HG03280 (cell line): ENCODE measurements around the gene TBPL1.

ENCODE experiments used
- ATAC-seq: cut with Tn5 transposase; IDR thresholded peaks from one replicate; pipeline ENCODE4 v1.9.1; 2021; ENCODE audit warnings: mild to moderate bottlenecking, moderate library complexity; ENCODE audit not compliant: unreplicated experiment

TBPL1 gene

DNA sequence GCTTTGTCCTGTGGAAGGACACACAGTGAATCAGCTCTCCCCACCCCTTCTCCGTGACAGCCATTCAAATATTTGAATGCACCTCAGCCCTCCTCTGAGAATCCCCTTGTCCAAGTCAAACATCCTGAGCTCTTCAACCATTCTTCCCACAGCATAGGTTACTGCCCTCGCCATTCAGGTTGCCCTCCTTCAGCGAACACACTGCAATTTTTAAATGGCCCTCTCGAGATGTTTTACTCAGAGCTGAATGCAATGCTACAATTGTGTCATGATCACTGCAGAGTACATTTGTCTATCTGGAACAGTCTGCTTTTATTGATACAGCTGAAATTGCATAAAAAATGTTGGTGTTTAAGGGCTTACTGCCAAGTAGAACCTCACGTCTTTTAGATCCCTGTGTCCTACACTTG lies 50.5 kb downstream of the TBPL1 start:
- ATAC-seq, result no peak

DNA sequence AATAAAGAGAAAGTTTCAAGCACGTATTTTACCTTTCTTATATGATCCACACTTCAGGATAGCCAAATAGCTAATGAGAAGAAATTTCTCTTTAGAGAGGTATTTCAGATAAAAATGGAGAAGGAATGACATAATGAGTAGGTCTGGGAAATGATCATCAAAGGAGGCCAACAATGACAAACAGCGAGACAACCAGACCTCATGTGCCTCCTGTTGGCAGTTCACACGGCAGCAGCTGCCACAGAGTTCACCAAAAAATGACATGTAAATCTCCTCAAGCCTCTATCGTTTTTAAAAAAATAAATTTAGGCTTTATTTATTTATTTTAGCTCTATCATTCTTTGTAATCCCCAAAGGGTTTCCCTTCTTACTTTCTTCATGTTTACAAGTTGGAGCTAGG lies 51.7 kb downstream of the TBPL1 start:
- ATAC-seq, result no peak

DNA sequence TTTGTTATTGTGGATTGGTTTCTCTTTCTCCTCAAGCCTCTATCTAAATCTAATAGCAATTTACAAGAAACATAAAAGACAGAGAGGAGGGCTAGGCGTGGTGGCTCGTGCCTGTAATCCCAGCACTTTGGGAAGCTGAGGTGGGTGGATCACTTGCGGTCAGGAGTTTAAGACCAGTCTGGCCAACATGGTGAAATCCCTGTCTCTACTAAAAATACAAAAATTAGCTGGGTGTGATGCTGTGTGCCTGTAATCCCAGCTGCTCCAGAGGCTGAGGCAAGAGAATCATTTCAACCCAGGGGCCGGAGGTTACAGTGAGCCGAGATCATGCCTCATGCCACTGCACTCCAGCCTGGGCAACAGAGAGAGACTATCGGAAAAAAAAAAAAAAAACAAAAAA lies 52.8 kb downstream of the TBPL1 start:
- ATAC-seq, result no peak

DNA sequence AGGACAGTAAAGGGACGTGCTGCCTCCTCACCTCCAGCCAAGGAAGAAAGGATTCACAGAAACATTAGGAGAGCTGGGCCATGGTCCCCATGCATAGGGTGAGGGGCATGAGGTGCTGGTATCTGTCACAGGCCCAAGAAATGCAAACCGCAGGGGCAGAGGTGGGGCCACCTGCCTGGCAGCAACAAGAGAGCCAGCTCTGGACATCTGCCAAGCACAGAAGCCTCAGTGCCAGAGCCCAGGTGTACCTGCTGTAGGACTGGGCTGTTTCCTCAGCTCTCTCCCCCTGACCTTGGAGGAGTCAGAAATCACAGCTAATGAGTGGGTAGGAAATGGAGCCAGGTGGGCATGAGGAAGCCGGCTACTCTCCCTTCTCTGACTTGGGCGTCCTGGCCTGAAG lies 54.1 kb downstream of the TBPL1 start:
- no peak for ATAC-seq

DNA sequence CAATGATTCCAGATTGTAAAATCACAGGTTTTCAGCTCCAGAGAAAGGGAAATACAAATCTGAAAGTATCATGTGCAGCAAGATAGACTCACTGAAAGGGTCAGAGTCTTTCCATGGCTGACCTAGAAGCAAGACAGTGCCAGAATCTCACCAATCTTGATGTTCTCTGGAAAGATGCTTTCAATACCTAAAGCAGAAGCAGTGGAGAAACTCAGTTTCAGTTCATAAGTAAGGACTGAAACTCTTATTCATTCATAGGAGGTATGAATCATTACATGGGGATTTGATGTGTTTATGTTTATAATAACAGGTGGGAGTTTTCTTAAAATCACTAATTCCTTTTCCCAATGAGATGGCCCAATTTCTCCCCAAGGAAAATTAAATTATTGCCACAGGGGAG lies 56.9 kb downstream of the TBPL1 start:
- ATAC-seq, result no peak

DNA sequence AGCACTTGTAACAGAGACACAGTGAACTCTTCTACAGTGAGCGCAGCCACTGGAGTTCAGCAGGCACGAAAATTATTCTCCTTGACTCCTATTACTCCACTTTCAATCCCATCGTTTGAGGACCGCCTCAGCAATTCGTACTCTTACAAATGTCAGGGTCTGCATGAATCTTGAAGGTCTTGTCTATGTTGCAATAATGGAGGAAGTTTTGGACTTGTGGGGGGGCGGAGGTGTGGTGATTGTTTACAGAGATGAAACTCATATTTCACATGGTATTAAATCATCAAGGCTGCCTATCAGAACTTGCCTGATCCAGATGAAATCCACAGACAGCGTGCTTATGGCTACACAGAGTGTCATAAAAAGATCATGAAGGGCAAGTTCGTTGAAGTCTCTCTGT lies 57.4 kb downstream of the TBPL1 start:
- ATAC-seq, result no peak

DNA sequence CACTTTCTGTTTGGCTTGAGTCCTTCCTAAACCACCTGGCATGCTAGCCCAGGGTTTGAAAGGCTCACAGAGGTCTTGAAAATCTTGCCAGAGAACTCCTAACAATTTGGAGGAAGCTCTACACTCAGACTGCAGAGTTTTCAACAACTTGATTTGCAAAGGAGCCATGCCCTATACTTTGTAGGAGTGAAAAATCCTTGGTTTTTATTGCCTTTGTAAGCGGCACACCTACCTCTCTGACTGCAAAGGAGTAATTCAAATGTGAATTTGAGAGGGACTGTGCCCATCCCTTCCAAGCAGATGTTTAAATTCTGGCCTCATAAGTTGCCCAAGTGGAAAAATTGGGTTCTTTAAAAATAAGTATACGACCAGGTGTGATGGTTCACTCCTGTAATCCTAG lies 58.0 kb downstream of the TBPL1 start:
- ATAC-seq, result no peak

DNA sequence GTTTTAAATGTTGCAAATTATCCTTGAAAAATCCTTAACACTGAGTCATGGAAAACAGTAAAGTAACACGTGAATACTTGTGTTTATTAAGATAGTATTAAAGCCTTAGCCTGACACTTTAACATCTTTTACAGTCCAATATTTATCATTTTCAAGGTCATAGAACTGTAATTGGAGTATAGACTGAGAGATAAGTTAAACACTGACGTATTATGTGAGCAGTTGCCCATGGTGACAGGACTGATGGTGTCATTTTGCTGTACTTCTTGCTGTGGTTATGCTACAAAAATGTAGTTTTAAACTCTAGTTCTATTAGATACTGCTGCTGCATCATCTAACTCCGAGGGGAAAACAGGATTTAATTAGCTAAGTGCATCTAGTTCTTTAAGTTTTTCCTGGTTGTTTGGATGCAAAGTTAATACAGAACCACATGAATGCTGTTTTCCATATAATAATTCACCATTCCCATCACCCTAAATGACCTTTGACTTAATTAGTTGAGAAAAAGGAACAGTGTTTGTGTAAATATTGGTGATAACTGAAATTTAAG lies 61.6 kb downstream of the TBPL1 start:
- no peak for ATAC-seq

DNA sequence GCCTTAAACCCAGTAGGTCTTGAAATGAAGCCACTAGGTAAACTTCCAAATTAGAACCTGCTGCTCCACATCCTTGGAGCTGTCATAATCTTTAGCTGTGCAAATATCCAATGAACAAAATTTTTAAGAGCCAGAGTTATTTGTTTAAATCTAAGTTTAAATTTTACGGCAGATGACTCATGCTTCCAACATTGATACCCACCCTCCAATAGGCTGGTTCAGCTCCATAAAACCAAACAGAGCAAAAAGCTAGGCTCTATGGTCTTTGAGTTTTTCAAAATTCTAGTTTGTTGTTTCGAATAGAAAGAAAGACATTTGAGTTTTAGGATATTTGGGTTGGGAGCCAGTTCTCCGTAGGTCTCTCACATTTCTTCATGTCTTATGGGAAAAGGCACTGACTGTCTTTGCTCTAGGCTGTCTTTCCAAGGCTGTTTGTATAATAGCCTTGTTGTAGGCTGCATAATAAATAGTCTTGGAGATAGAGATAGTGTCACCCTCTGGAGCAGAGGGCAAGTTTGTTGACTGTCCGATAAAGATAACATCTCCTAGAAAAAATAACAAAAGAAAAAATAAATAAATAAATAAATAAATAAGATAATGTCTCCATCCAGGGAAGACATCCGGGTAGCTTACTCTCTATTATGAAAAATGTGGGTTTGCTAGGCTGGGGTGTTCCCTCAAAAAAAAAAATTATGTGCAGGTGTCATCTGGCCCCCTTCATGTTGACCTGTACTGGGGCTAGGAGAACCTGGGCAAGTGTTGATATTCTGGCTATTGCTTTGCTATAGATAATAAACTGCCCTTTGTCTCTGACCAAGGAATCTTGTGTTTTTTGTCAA lies 62.9 kb downstream of the TBPL1 start:
- ATAC-seq, result no peak

DNA sequence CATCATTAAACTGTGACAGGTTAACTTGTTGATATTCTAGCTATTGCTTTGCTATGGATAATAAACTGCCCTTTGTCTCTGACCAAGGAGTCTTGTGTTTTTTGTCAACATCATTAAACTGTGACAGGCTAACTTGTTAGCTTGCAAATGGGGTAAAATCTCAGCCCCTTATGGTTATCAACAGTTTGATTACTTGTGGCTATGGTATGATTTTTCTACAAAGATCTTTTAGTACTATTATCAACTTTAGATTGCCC lies 63.5 kb downstream of the TBPL1 start:
- ATAC-seq, result no peak

DNA sequence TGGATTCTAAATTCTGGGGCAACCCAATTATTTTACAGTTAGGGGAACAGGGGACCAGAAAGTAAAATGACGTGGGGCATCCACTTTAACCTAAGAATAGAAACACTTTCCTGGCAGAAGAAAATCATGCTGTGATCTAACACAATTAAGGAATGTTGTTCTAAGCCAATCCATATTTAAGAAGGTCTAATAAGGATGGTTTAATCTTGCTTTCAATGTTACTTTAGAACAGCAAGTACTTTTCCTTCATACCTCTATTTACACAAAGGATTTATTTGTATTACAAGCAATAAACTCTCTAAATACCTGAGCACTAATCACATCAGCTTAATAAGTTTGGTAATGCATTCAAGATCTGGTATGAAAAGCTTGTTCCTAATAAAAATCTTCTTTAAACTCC lies 67.0 kb downstream of the TBPL1 start:
- ATAC-seq, result no peak

DNA sequence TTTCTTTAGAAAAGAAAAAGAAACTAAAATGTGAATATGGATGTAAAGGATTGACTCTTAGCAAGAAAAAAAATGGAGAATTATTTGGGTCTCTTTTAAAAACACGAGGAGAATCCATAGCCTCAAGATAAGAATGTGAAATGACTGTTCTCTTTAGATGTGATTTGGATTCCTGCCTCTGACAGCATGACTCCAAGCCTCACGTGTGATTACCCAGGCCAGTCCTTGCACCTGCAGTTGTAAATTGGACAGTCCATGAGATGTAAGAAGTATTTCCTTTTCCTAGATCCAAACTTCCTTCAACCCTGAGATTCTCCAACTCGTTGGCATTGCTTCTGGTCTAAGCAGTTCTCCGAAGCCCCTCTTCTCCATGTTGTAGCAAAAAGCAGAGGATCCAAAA lies 67.5 kb downstream of the TBPL1 start:
- ATAC-seq, result no peak

DNA sequence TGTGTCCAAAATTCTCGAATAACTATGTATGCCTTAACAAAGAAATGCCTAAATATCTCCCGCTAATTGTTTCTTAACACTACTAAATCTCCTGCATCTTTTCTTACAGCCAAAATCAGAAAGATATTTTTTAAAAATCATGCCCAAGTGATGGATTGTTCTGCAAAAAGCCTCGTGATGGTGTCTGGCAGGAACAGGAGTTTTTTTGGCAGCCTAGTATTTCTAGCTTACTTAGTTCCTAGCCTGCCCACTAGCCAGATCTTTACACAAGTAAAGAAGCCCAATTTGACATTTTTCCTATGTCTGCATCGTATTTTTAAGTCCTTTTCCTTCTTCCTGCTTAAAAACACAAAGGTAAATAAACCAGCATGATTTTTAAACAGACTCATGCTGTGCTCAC lies 67.9 kb downstream of the TBPL1 start:
- no peak for ATAC-seq

DNA sequence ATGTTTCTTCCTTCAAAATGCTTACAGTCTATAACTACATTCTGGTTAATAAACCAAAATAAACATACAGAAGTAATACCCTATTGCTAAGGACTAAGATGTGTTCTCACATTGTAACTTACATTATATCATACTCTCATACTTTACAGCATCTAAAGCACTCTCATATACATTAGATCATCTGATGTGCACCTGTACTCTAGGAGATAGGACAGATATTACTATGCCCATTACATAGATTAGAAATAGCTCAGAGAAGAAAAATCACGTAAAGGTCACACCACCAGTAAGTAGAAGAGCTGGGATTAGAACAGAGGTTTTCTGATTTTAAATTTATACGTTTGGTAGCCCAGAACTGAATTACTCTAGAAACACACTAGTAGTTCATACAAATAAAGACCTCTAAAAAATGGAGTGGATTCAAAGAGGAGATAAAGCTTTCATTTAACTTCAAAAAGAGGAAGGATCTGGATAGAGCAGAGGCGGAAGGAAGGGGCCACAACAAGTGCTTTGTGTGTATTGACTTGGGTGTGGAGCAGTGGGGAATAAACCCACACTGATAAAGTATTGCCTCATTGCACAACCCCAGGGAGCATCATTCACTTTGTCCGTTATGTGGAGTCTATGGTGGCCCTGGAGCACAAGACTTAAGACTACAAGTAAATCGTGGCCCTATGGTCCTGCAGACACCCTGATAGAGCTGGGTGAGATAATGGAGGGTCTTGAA lies 68.5 kb downstream of the TBPL1 start:
- ATAC-seq, result no peak

DNA sequence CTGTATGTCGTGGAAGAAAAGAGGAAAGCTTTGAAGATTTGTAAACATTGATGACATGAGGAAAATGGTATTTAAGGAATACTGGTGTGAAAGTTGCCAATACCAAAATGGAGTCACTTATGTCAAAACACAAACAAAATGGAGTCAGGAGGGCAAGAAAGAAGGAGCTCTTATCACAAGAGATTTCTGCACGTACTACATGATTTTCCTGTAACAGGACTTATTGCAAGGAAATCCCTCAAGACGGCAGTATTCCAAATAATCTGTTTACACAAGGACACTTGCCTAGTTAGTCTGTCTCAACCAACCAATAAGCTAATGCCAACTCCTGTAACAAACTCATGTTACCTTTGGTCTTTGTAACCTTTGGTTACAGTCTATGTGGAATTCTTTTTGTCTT lies 69.6 kb downstream of the TBPL1 start:
- no peak for ATAC-seq

DNA sequence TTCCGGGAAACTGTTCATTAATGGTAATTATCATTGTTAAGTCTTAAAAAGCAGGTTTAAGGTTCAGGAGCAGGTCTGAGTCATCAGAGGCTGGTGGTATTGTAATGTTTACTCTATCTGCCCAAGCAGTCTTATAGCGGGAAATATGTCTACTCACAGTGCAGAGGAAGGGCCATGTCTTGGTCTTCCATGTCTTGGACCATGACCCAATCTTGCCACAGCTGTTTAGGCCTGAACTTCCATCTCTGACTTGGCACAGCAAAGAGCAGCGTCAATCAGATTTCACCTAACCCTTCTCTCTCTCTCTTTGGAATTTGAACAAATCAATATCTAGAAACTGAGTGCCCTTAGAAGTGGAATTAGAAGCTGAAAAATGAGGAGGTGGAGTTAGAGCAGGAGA lies 73.6 kb downstream of the TBPL1 start:
- ATAC-seq, result no peak

DNA sequence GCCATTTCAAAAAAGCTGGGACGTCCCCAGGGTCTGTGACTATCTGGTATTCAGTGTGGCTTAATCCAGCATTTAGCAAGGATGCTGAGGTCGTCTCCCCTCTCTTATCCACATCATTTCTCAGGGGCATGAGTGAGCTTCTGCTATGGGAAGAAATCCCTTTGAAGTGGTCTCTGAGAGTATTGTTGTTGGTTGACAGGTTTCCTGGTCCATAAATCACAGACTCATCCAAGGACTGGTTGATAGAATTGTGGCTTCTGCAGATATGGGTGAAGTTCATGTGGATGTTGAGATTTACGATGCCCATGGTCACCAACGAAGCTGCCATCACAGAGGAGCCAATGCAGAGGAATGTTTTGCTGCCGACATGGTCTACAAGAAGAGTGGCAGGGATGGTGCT lies 75.4 kb downstream of the TBPL1 start:
- no peak for ATAC-seq

DNA sequence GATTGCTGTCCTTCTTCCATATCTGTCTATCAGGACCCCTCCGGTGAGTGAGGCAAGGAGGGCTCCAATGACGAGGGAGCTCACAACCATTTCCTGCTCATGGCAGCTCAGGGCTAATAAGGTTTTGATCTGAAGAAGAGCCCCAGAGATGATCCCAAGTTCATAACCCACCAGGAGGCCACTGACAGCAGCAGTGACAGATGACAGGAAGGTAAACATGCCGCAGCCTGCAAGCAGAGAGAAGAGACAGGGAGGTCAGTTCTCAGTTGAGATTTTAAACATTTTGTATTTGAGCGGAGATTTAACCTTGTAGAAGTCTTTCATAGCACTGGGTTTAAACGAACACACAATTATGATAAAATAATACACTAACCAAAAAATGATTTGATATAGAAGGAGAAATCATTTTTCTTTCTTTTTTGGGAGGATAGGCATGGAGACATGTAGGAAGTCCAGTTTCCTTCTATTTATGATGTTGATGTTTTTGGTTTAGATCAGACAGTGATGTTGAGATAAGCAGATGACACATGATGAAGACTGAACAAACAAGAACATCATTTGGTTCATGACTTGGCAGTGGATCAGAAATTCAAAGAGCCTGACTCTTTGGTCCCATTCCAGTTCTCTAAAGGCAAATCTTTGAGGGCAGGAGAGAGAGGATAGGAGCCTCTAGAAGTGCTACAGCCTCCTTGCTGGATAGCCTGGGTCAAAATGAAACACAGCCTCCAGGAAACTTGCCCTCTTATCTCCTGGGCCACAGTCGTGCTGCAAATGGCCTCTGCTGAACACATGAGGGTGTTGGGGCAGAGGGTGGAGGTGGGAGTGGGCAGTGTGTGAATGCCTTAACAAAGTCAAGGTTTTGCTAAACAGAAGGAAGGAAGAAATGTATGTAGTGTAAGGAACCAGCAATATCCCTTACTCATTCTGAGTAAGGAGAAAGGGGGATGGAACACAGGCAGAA lies 76.8 kb downstream of the TBPL1 start:
- ATAC-seq, result no peak

DNA sequence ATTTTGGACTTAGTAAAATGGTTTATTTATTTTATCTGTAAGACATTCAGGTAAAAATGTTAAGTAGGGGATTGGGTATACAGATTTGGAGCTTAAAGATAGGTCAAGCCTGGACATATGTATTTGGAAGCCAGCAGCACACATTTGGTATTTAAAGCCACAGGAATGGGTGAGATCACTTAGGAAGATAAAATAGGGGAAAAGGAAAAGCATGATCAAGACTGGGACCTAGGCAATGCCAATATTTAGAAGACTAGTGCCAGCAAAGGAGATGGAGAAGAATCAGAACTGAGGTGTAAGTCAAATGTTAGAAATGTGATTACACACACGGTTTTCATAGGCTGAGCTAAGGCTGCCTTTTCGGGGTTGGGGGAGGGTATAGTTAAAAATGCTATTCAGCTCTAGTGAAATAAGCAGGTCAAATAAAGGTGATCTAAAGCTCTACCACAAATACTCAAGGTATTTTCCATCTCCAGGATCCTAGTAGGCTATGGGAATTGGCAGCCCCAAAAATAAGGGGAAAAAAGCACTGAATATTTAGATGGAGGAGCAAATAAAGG lies 78.8 kb downstream of the TBPL1 start:
- ATAC-seq, result no peak

DNA sequence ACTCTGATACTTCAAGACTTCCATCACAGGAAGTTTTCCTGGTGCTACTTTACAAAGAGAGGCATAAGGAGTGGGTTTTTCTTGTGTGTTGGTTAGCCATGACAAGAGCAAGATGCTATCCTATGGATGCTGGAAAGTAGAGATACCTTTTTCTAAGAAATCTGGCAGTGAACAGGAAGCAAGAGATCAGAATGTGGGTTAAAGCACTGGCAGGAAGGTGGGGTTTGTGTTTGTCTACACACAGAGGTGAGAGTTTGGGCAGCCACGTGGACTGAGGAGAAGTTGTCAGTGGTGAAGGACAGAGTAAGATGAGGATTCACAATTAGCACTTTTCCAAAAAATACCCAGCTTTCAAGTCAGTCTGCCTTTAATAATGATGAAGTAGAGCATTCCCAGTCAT lies 81.5 kb downstream of the TBPL1 start:
- no peak for ATAC-seq
